OCI-LY3 (cell line): ENCODE measurements around the gene ANO6.

Source experiments
- H2AFZ ChIP-seq: fragments of 200-600, 300-600 bp; shearing (Covaris generic); 2 replicates; pipeline ENCODE4 v1.6.0; 2014; ENCODE audit warnings: antibody characterized with exemption, low read depth, low read length
- H3K27ac ChIP-seq: fragments of 200-600, 300-600 bp; sonication (generic); 2 replicates; pipeline ENCODE4 v1.5.1; 2014; ENCODE audit warnings: mild to moderate bottlenecking, low read length, moderate library complexity, mixed read lengths
- H3K27me3 ChIP-seq: fragments of 200-600, 300-600 bp; sonication (generic); 2 replicates; pipeline ENCODE4 v1.6.1; 2014; ENCODE audit warnings: low read depth, low read length, mixed read lengths
- H3K36me3 ChIP-seq: fragments of 200-600, 300-600 bp; sonication (generic); replicated peaks from 2 replicates; pipeline ENCODE3; 2014; ENCODE audit warnings: low read depth, low read length, mixed read lengths
- H3K4me1 ChIP-seq: fragments of 300-600, 200-600 bp; sonication (generic); 2 replicates; pipeline ENCODE4 v1.6.1; 2014; ENCODE audit warnings: low read length, mixed read lengths
- H3K4me2 ChIP-seq: fragments of 200-600, 300-600 bp; sonication (generic); 2 replicates; pipeline ENCODE4 v1.6.1; 2014; ENCODE audit warnings: low read length, mixed read lengths
- H3K4me3 ChIP-seq: fragments of 300-600, 200-600 bp; sonication (generic); 2 replicates; pipeline ENCODE4 v1.5.1; 2014; ENCODE audit warnings: antibody characterized with exemption, mild to moderate bottlenecking, low read length, moderate library complexity
- H3K79me2 ChIP-seq: fragments of 300-600, 200-600 bp; shearing (Covaris generic); 2 replicates; pipeline ENCODE4 v1.6.1; 2014; ENCODE audit warnings: mild to moderate bottlenecking, low read length, mixed read lengths
- H3K9ac ChIP-seq: fragments of 300-600, 200-600 bp; shearing (Covaris generic); 2 replicates; pipeline ENCODE4 v1.6.0; 2014; ENCODE audit warnings: mild to moderate bottlenecking, low read length, moderate library complexity
- H3K9me3 ChIP-seq: fragments of 200-600, 300-600 bp; shearing (Covaris generic); 2 replicates; pipeline ENCODE4 v1.6.1; 2014; ENCODE audit warnings: low read length, mixed read lengths; ENCODE audit not compliant: insufficient read depth
- H4K20me1 ChIP-seq: fragments of 200-600, 300-600 bp; sonication (generic); 2 replicates; pipeline ENCODE4 v1.6.1; 2016; ENCODE audit warnings: low read length, mixed read lengths; ENCODE audit not compliant: insufficient read depth
- CTCF ChIP-seq: fragments of 200-600, 300-600 bp; sonication (generic); IDR thresholded peaks from 2 replicates; pipeline ENCODE4 v1.5.1; 2014; ENCODE audit warnings: antibody characterized with exemption, low read length, low read depth
- EZH2phosphoT487 ChIP-seq: fragments of 200-600 bp; shearing (Covaris generic); IDR thresholded peaks from 2 replicates; pipeline ENCODE4 v1.6.1; 2018; ENCODE audit warnings: antibody characterized with exemption, mixed run types, low read depth

ANO6 gene

GRCh38 chr12:45281994-45282393, 66.1 kb downstream of the ANO6 start:
- H3K4me1 ChIP-seq: peaks cover 8% of the 10 kb centered on the region
- no peak for TF ChIP-seq EZH2phosphoT487
- TF ChIP-seq CTCF: no peak
- no peaks in the 10 kb centered on the region for H3K79me2 ChIP-seq
- H4K20me1 ChIP-seq: peaks cover 9% of the 10 kb centered on the region
- H3K36me3 ChIP-seq: no peaks in the 10 kb centered on the region
- no peak overlapping the region for H3K27ac ChIP-seq
- no peak overlapping the region for H2AFZ ChIP-seq
- no peak overlapping the region for H3K9ac ChIP-seq
- H3K4me2 ChIP-seq: no peak overlapping the region
- H3K9me3 ChIP-seq: no peaks in the 10 kb centered on the region
- no peaks in the 10 kb centered on the region for H3K27me3 ChIP-seq
- H3K4me3 ChIP-seq: no peak overlapping the region

- H3K27me3 ChIP-seq: peaks cover 2% of the 10 kb centered on the region; the same call in 1 of the 2 replicates
- H3K9ac ChIP-seq: no peak overlapping the region
- no peak overlapping the region for H3K27ac ChIP-seq
- no peak overlapping the region for H2AFZ ChIP-seq
- peaks cover 11% of the 10 kb centered on the region for H4K20me1 ChIP-seq
- H3K4me1 ChIP-seq: peaks cover 8% of the 10 kb centered on the region
- H3K4me3 ChIP-seq: no peak overlapping the region
- H3K79me2 ChIP-seq: no peaks in the 10 kb centered on the region
- no peaks in the 10 kb centered on the region for H3K36me3 ChIP-seq
- TF ChIP-seq CTCF (no peak), EZH2phosphoT487 (no peak)
- H3K9me3 ChIP-seq: no peaks in the 10 kb centered on the region
- H3K4me2 ChIP-seq: no peak overlapping the region
Measured at GRCh38 chr12:45282411-45282810, 66.5 kb downstream of the ANO6 start.

GRCh38 chr12:45284096-45284901, 68.4 kb downstream of the ANO6 start:
- Histone ChIP-seq H3K9ac (no peak overlapping the region), H3K9me3 (no peaks in the 10 kb centered on the region), H3K4me1 (peaks cover 11% of the 10 kb centered on the region), H3K4me2 (no peak overlapping the region), H3K27me3 (peaks cover 3% of the 10 kb centered on the region; the same call in 1 of the 2 replicates), H4K20me1 (peaks cover 20% of the 10 kb centered on the region), H3K27ac (no peak overlapping the region), H3K79me2 (no peaks in the 10 kb centered on the region), H3K36me3 (no peaks in the 10 kb centered on the region), H2AFZ (no peak overlapping the region), H3K4me3 (no peak overlapping the region)
- TF ChIP-seq CTCF (no peak), EZH2phosphoT487 (no peak)

- no peak overlapping the region for H3K4me3 ChIP-seq
- no peak overlapping the region for H3K9ac ChIP-seq
- peaks cover 24% of the 10 kb centered on the region for H3K4me1 ChIP-seq
- H3K27me3 ChIP-seq: peaks cover 4% of the 10 kb centered on the region; the same call in 1 of the 2 replicates
- no peak overlapping the region for H3K4me2 ChIP-seq
- no peaks in the 10 kb centered on the region for H3K79me2 ChIP-seq
- no peak overlapping the region for H3K27ac ChIP-seq
- no peak for TF ChIP-seq EZH2phosphoT487
- no peak for TF ChIP-seq CTCF
- H2AFZ ChIP-seq: no peak overlapping the region
- no peaks in the 10 kb centered on the region for H3K9me3 ChIP-seq
- no peaks in the 10 kb centered on the region for H3K36me3 ChIP-seq
- peaks cover 23% of the 10 kb centered on the region for H4K20me1 ChIP-seq
Measured at GRCh38 chr12:45285717-45286116, 69.8 kb downstream of the ANO6 start.
